ENCODE data around the gene PAH.

The PAH gene

GRCh38 chr12:102814691-102815367 lies 102.2 kb downstream of the PAH start:
- no peak for DNase-seq

- DNase-seq, result no peak
These were observed 104.7 kb downstream of the PAH start for GRCh38 chr12:102812344-102812743.

- peak; percentile 65 for DNase-seq
These were observed 105.8 kb downstream of the PAH start for GRCh38 chr12:102811110-102811737.

- DNase-seq, result no peak
These were observed 108.6 kb downstream of the PAH start for GRCh38 chr12:102808412-102808811.

- no peak for DNase-seq
These were observed 110.5 kb downstream of the PAH start for GRCh38 chr12:102806592-102806991.

- no peak for DNase-seq
These were observed 110.9 kb downstream of the PAH start for GRCh38 chr12:102806110-102806509.

- no peak for DNase-seq
These were observed 116.5 kb downstream of the PAH start for GRCh38 chr12:102800565-102800964.

- no peak for DNase-seq
These were observed 117.8 kb downstream of the PAH start for GRCh38 chr12:102799229-102799628.

- no peak for DNase-seq
These were observed 119.5 kb downstream of the PAH start for GRCh38 chr12:102797528-102797927.

GRCh38 chr12:102793921-102794320 lies 123.1 kb downstream of the PAH start:
- no peak for DNase-seq
